Esophagus (tissue), 2 donors: Measurements from ENCODE around the gene INIP. TPM values are rescaled to one million over a fixed set of nuclear protein-coding genes. Genes with fewer than 3 reads are reported as not detected.

ENCODE experiments used
- H3K27ac ChIP-seq, 2 donors: one replicate each; pipeline ENCODE4 v1.5.1; 2013; ENCODE audit warnings: low read depth in 2 of 2, mild to moderate bottlenecking in 2 of 2, inconsistent platforms in 1 of 2, low read length in 1 of 2, moderate library complexity in 1 of 2
- H3K27me3 ChIP-seq, 2 donors: one replicate each; pipeline ENCODE4 v1.6.1; 2013; ENCODE audit warnings: low read length in 2 of 2, control low read depth in 1 of 2, mild to moderate bottlenecking in 1 of 2; ENCODE audit not compliant: insufficient read depth in 2 of 2, control insufficient read depth in 1 of 2
- H3K36me3 ChIP-seq, 2 donors: one replicate each; pipeline ENCODE4 v1.6.1; 2013; ENCODE audit warnings: low read length in 1 of 2; ENCODE audit not compliant: control insufficient read depth in 2 of 2, insufficient read depth in 2 of 2
- H3K4me1 ChIP-seq, 2 donors: one replicate each; pipeline ENCODE4 v1.6.1; 2013; ENCODE audit warnings: low read length in 1 of 2; ENCODE audit not compliant: control insufficient read depth in 2 of 2, insufficient read depth in 2 of 2
- H3K4me3 ChIP-seq, 2 donors: one replicate each; pipeline ENCODE4 v1.5.1; 2013; ENCODE audit warnings: low read length in 2 of 2, mild to moderate bottlenecking in 2 of 2, low read depth in 1 of 2, moderate library complexity in 1 of 2
- H3K9me3 ChIP-seq, 2 donors: one replicate each; pipeline ENCODE4 v1.6.1; 2013; ENCODE audit warnings: mild to moderate bottlenecking in 2 of 2, low read depth in 1 of 2, low read length in 1 of 2, moderate library complexity in 1 of 2; ENCODE audit not compliant: control insufficient read depth in 2 of 2, insufficient read depth in 1 of 2
- WGBS, 2 donors: extraction: QIAGEN DNeasy Blood & Tissue Kit; methylation state at CpG; one replicate each; pipeline ENCODE4 v1.1.7; 2013; 5-methylcytosine and 5-hydroxymethylcytosine counted together
- polyA plus RNA-seq, 2 donors: library from polyadenylated mRNA; stranded (reverse); fragments of 200-250 nt; gene quantifications; one replicate each; pipeline ENCODE4 v1.2.3, GENCODE V29; 2013
- donor health status: healthy with polysubstance abuse.
- donor health status: Bipolar disorder and iron deficiency.

Gene INIP
- polyA plus RNA-seq: 1 to 10 TPM; 4.4 to 7.0 TPM

GRCh38 chr9:112717661-112718331 is at the start of gene INIP:
INIP (minus strand) TSS chr9:112718117; CDS start chr9:112716485, 1,632 bp downstream.
- 0 to 1% methylated on average over 51 of the region's 51 CpGs for WGBS, 2 donors
- Histone ChIP-seq H3K9me3 (no peaks in the 10 kb centered on the region), H3K36me3 (no peaks in the 10 kb centered on the region), H3K27ac (peak within 1 kb of the TSS; percentile 90 to 93), H3K4me1 (no peaks in the 10 kb centered on the region), H3K4me3 (peak within 1 kb of the TSS; percentile 73 to 91), H3K27me3 (no peaks in the 10 kb centered on the region)

GRCh38 chr9:112765281-112765680 is 47.4 kb upstream of the INIP start:
- 78 to 95% methylated on average over 1 of the region's 1 CpG for WGBS, 2 donors
- H3K27me3 ChIP-seq: no peaks in the 10 kb centered on the region
- no peaks in the 10 kb centered on the region for H3K9me3 ChIP-seq
- no peaks in the 10 kb centered on the region for H3K36me3 ChIP-seq
- H3K27ac ChIP-seq: no peak overlapping the region
- H3K4me3 ChIP-seq: no peak overlapping the region
- H3K4me1 ChIP-seq: peaks cover 0 to 4% of the 10 kb centered on the region in 2 donors

- whole genome bisulfite sequencing, 2 donors: 70 to 80% methylated on average over 7 of the region's 7 CpGs
- Histone ChIP-seq H3K27me3 (no peaks in the 10 kb centered on the region), H3K4me3 (no peak overlapping the region), H3K9me3 (no peaks in the 10 kb centered on the region), H3K4me1 (peaks cover 0 to 4% of the 10 kb centered on the region in 2 donors), H3K27ac (no peak overlapping the region), H3K36me3 (no peaks in the 10 kb centered on the region)
Observed at GRCh38 chr9:112764837-112765236, 46.9 kb upstream of the INIP start.

GRCh38 chr9:112764344-112764743 is 46.4 kb upstream of the INIP start:
- 79 to 80% methylated on average over 5 of the region's 5 CpGs for WGBS, 2 donors
- Histone ChIP-seq H3K9me3 (no peaks in the 10 kb centered on the region), H3K36me3 (no peaks in the 10 kb centered on the region), H3K27ac (no peak overlapping the region), H3K4me1 (peaks cover 0 to 4% of the 10 kb centered on the region in 2 donors), H3K27me3 (no peaks in the 10 kb centered on the region), H3K4me3 (no peak overlapping the region)

- no peaks in the 10 kb centered on the region for H3K27me3 ChIP-seq
- H3K36me3 ChIP-seq: no peaks in the 10 kb centered on the region
- peaks cover 0 to 4% of the 10 kb centered on the region in 2 donors for H3K4me1 ChIP-seq
- WGBS, 2 donors: 90 to 96% methylated on average over 13 of the region's 13 CpGs
- no peak overlapping the region for H3K4me3 ChIP-seq
- H3K27ac ChIP-seq: no peak overlapping the region
- H3K9me3 ChIP-seq: no peaks in the 10 kb centered on the region
Observed at GRCh38 chr9:112762726-112763518, 45.0 kb upstream of the INIP start.

GRCh38 chr9:112761912-112762655 is 44.2 kb upstream of the INIP start:
- Histone ChIP-seq H3K4me1 (peaks cover 0 to 7% of the 10 kb centered on the region in 2 donors), H3K36me3 (no peaks in the 10 kb centered on the region), H3K9me3 (no peaks in the 10 kb centered on the region), H3K27ac (no peak overlapping the region), H3K27me3 (no peaks in the 10 kb centered on the region), H3K4me3 (no peak overlapping the region)
- WGBS, 2 donors: 87 to 92% methylated on average over 12 of the region's 12 CpGs

GRCh38 chr9:112760821-112761220 is 42.9 kb upstream of the INIP start:
- Histone ChIP-seq H3K4me1 (peaks cover 0 to 7% of the 10 kb centered on the region in 2 donors), H3K4me3 (no peak overlapping the region), H3K9me3 (no peaks in the 10 kb centered on the region), H3K27ac (no peak overlapping the region), H3K27me3 (no peaks in the 10 kb centered on the region), H3K36me3 (no peaks in the 10 kb centered on the region)
- 82 to 86% methylated on average over 8 of the region's 8 CpGs for WGBS, 2 donors

- H3K9me3 ChIP-seq: no peaks in the 10 kb centered on the region
- 92 to 98% methylated on average over 2 of the region's 2 CpGs for WGBS, 2 donors
- no peak overlapping the region for H3K4me3 ChIP-seq
- H3K27ac ChIP-seq: no peak overlapping the region
- no peaks in the 10 kb centered on the region for H3K27me3 ChIP-seq
- no peaks in the 10 kb centered on the region for H3K36me3 ChIP-seq
- H3K4me1 ChIP-seq: peaks cover 11% of the 10 kb centered on the region in 2 donors
Observed at GRCh38 chr9:112757940-112758339, 40.0 kb upstream of the INIP start.

- 62 to 64% methylated on average over 7 of the region's 7 CpGs for WGBS, 2 donors
- no peaks in the 10 kb centered on the region for H3K36me3 ChIP-seq
Observed at GRCh38 chr9:112757282-112757883, 39.5 kb upstream of the INIP start.

More at GRCh38 chr9:112757282-112757883, 39.5 kb upstream of the INIP start:
- Histone ChIP-seq H3K9me3 (no peaks in the 10 kb centered on the region), H3K4me1 (peaks cover 11% of the 10 kb centered on the region in 2 donors), H3K27ac (no peak overlapping the region), H3K27me3 (no peaks in the 10 kb centered on the region), H3K4me3 (no peak overlapping the region)
